LNCaP clone FGC (cell line): ENCODE measurements around the gene NDUFV1.
A peak's percentile ranks its signal among the peaks of the same experiment; 100 is the strongest.
"Not testable (repeated sequence)": the region's sequence is repeated elsewhere in the genome, so short reads cannot be mapped to it uniquely, and the experiment has no call there.

ENCODE experiments used
- DNase-seq: peaks from one replicate; pipeline ENCODE4 v3.0.0-alpha.2; 2011; ENCODE audit warnings: low read depth
- H3K4me3 ChIP-seq: 2 replicates; pipeline ENCODE4 v1.5.1; 2011; ENCODE audit warnings: mild to moderate bottlenecking, low read depth, low read length, control low read depth
- CTCF ChIP-seq: IDR thresholded peaks from 2 replicates; pipeline ENCODE4 v1.5.1; 2012; ENCODE audit warnings: mild to moderate bottlenecking; ENCODE audit not compliant: control insufficient read depth, insufficient read depth; ENCODE audit errors: extremely low read depth

NDUFV1 gene

GRCh38 chr11:67606492-67607295, at the start of gene NDUFV1:
Gene NDUFV1 (plus strand): TSS chr11:67606936. CDS start chr11:67607005, 69 bp downstream.
- peak; percentile 77 for TF ChIP-seq CTCF
- peak within 1 kb of the TSS; percentile 100 for H3K4me3 ChIP-seq
- peak; percentile 73 for DNase-seq

GRCh38 chr11:67558084-67558772, 48.5 kb upstream of the NDUFV1 start:
- no peak for DNase-seq
- H3K4me3 ChIP-seq: no peak overlapping the region
- TF ChIP-seq CTCF: no peak

- no peak for DNase-seq
Observed at GRCh38 chr11:67561971-67562619, 44.6 kb upstream of the NDUFV1 start.

GRCh38 chr11:67562963-67563704, 43.6 kb upstream of the NDUFV1 start:
- no peak for DNase-seq
- no peak overlapping the region for H3K4me3 ChIP-seq
- no peak for TF ChIP-seq CTCF

More at GRCh38 chr11:67561971-67562619, 44.6 kb upstream of the NDUFV1 start:
- TF ChIP-seq CTCF: no peak
- H3K4me3 ChIP-seq: no peak overlapping the region

GRCh38 chr11:67563705-67564114, 43.0 kb upstream of the NDUFV1 start:
- not testable (repeated sequence) for H3K4me3 ChIP-seq
- DNase-seq: peak; percentile 32

GRCh38 chr11:67564230-67564629, 42.5 kb upstream of the NDUFV1 start:
- no peak overlapping the region for H3K4me3 ChIP-seq
- no peak for TF ChIP-seq CTCF
- DNase-seq: no peak
